ENCODE measurements around the gene NR2E1.

The NR2E1 gene

GRCh38 chr6:108222064-108222463 is 56.2 kb downstream of the NR2E1 start:
- DNase-seq = no peak

- no peak for DNase-seq
These were observed 56.7 kb downstream of the NR2E1 start for GRCh38 chr6:108222504-108222903.

DNA sequence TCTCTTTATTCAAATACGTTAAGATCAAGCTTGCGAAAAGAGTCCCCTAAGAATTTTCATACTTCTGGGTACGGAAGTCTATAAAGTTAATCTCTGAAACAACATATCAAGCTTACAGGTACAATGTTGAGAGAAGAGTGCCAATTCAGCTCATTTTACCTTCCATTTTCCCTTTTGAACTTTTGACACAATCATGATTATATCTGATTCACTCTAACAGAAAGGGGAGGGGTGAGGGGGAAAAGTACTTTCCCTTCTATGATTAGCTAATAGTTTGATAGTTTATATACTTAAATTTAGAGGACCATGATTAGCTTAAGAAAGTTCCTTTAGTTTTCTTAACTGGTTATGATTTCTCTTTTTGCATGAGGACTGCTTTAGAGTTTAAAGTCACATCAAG is 61.5 kb downstream of the NR2E1 start:
- no peak for DNase-seq

GRCh38 chr6:108228416-108228815 is 62.6 kb downstream of the NR2E1 start:
- no peak for DNase-seq

GRCh38 chr6:108235127-108235526 is 69.3 kb downstream of the NR2E1 start:
- no peak for DNase-seq

DNA sequence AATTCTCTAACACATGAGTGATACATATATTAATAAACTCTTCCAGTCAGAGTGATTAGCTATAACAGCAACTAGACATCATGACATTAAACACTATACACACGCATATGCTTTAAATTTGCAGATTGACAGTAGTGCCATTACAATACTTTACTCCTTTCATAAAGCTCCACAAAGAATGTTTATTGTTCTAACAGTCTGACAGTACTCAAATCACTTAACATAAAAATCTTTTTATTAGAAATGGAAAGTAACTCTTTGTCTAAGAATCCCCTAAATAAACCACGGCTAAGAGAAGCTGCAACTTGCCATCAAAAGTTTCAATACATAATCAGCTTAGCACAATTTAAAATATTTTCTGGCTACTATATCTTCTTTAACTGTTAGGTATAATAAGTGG is 71.0 kb downstream of the NR2E1 start:
- no peak for DNase-seq

- no peak for DNase-seq
These were observed 72.5 kb downstream of the NR2E1 start for GRCh38 chr6:108238322-108238721.

All from effector CD8-positive, alpha-beta T cell (primary cell).